ENCODE measurements around the gene UBE2F.

UBE2F gene

DNA sequence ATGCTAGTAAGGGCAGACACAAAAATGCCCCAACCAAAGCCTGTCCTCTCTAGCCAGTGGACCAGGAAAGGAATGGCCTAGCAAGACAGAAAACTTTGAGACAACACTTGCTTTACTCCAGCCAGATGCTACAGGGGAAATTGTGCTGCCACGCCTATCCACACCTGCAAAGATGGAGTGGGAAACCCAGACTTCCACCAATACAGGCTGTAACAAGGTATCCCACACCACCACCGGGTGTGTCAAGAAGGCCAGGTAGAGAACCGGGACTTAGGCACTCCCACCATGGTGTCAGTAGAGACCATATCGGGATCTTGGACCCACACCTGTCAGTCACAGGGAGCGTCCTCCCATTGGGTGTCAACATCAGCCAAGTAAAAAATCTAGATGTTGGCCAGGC lies 117.1 kb downstream of the UBE2F start:
- DNase-seq = no peak

- DNase-seq = no peak
Observed at GRCh38 chr2:238084761-238085160, 117.9 kb downstream of the UBE2F start.

DNA sequence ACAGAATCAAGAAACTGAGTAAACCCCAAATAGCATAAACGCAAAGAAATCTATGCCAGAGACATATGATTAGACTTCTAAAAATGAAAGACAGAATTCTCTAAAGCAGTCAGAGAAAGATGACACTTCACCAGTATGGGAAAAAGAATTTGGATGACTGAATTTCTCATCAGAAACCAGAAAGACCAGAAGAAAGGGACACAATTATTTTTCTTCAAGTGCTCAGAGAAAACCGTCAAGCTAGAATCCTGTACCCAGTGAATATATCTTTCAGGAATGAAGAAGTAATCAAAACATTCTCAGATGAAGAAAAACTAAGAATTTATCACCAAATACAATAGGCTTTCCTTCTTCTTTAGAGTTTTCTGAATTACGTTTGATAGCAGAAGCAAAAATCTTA lies 119.1 kb downstream of the UBE2F start:
- DNase-seq = no peak

- DNase-seq = no peak
Observed at GRCh38 chr2:238087211-238087610, 120.4 kb downstream of the UBE2F start.

DNA sequence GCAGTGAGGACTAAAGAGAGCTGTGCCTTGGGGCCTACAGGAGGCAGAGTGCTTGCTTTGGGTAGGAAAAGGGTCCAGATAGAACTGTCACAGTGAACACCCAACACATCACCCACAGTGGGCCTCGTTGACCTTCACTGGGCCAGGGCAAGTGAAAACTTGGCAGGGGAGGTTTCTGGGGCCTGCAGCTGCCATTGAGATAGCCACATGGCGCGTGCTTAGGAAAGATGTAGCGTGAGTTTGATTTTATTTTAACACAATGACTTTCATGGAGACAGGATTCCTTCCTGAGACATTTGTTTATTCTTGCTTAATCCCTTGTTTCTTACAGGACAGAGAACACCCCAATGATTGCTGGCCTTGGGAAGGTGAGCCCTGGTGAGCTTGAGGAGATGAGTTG lies 124.1 kb downstream of the UBE2F start:
- DNase-seq = no peak

GRCh38 chr2:238091436-238092060 lies 124.7 kb downstream of the UBE2F start:
- DNase-seq = no peak
